Measurements from ENCODE around the gene TRPM5. TPM values are rescaled to one million over a fixed set of nuclear protein-coding genes. Genes with fewer than 3 reads are reported as not detected.

TRPM5 gene
- total RNA-seq, 1 experiment from 2014 or later: not detected

GRCh38 chr11:2482745-2483144, 38.4 kb upstream of the TRPM5 start:
- no peaks in the 10 kb centered on the region for H3K36me3 ChIP-seq (ENCODE audit: insufficient read depth, low read length, poor library complexity, severe bottlenecking)
- ChIA-PET CTCF (no interaction called here), POLR2A (ENCODE audit: low non-redundant PET) (no interaction called here)
- no peak overlapping the region for H3K27ac ChIP-seq (ENCODE audit: low read depth, low read length, poor library complexity, severe bottlenecking)
- peaks cover 5% of the 10 kb centered on the region for H3K27me3 ChIP-seq (replicated peaks; ENCODE audit: insufficient read depth, low read depth, low read length, poor library complexity)
- no peak overlapping the region for H3K4me3 ChIP-seq (ENCODE audit: low read depth, low read length, poor library complexity, severe bottlenecking)
- TF ChIP-seq EZH2 (IDR thresholded peaks at IDR 0.05; ENCODE audit: borderline replicate concordance, low read depth, low read length, poor library complexity, severe bottlenecking) (no peak), CTCF (conservative IDR thresholded peaks at IDR 0.05; ENCODE audit: low read depth, low read length) (no peak)
- no peaks in the 10 kb centered on the region for H3K4me1 ChIP-seq (ENCODE audit: insufficient read depth, low read length, poor library complexity, severe bottlenecking)
- H3K9me3 ChIP-seq (ENCODE audit: low read depth, low read length, poor library complexity, severe bottlenecking): peaks cover 2% of the 10 kb centered on the region
- BruUV-seq (replicated peaks): no TSS peak
- intact Hi-C loops (cut with micrococcal nuclease; ENCODE audit: unreplicated experiment): no loop called here
- no peak for DNase-seq (ENCODE audit: low spot score)

- Histone ChIP-seq H3K36me3 (ENCODE audit: insufficient read depth, low read length, poor library complexity, severe bottlenecking) (no peaks in the 10 kb centered on the region), H3K4me3 (ENCODE audit: low read depth, low read length, poor library complexity, severe bottlenecking) (no peak overlapping the region), H3K27me3 (replicated peaks; ENCODE audit: insufficient read depth, low read depth, low read length, poor library complexity) (peaks cover 5% of the 10 kb centered on the region), H3K4me1 (ENCODE audit: insufficient read depth, low read length, poor library complexity, severe bottlenecking) (no peaks in the 10 kb centered on the region), H3K9me3 (ENCODE audit: low read depth, low read length, poor library complexity, severe bottlenecking) (no peaks in the 10 kb centered on the region), H3K27ac (ENCODE audit: low read depth, low read length, poor library complexity, severe bottlenecking) (no peak overlapping the region)
- BruUV-seq (replicated peaks): no TSS peak
- ChIA-PET POLR2A (ENCODE audit: low non-redundant PET) (no interaction called here), CTCF (no interaction called here)
- intact Hi-C loops (cut with micrococcal nuclease; ENCODE audit: unreplicated experiment): no loop called here
- no peak for DNase-seq (ENCODE audit: low spot score)
- TF ChIP-seq EZH2 (IDR thresholded peaks at IDR 0.05; ENCODE audit: borderline replicate concordance, low read depth, low read length, poor library complexity, severe bottlenecking) (no peak), CTCF (conservative IDR thresholded peaks at IDR 0.05; ENCODE audit: low read depth, low read length) (no peak)
Observed at GRCh38 chr11:2482204-2482603, 37.9 kb upstream of the TRPM5 start.

- no peak overlapping the region for H3K27ac ChIP-seq (ENCODE audit: low read depth, low read length, poor library complexity, severe bottlenecking)
- H3K4me1 ChIP-seq (ENCODE audit: insufficient read depth, low read length, poor library complexity, severe bottlenecking): no peaks in the 10 kb centered on the region
- intact Hi-C loops (cut with micrococcal nuclease; ENCODE audit: unreplicated experiment): no loop called here
- TF ChIP-seq CTCF (conservative IDR thresholded peaks at IDR 0.05; ENCODE audit: low read depth, low read length): no peak
- TF ChIP-seq EZH2 (IDR thresholded peaks at IDR 0.05; ENCODE audit: borderline replicate concordance, low read depth, low read length, poor library complexity, severe bottlenecking): no peak
- peaks cover 5% of the 10 kb centered on the region for H3K27me3 ChIP-seq (replicated peaks; ENCODE audit: insufficient read depth, low read depth, low read length, poor library complexity)
- H3K4me3 ChIP-seq (ENCODE audit: low read depth, low read length, poor library complexity, severe bottlenecking): no peak overlapping the region
- ChIA-PET POLR2A (ENCODE audit: low non-redundant PET) (no interaction called here), CTCF (no interaction called here)
- no peaks in the 10 kb centered on the region for H3K9me3 ChIP-seq (ENCODE audit: low read depth, low read length, poor library complexity, severe bottlenecking)
- no peak for DNase-seq (ENCODE audit: low spot score)
- BruUV-seq (replicated peaks): no TSS peak
- no peaks in the 10 kb centered on the region for H3K36me3 ChIP-seq (ENCODE audit: insufficient read depth, low read length, poor library complexity, severe bottlenecking)
Observed at GRCh38 chr11:2481253-2481652, 36.9 kb upstream of the TRPM5 start.
